BJ (cell line): Measurements from ENCODE around the gene P2RX5. TPM values are rescaled to one million over a fixed set of nuclear protein-coding genes. Genes with fewer than 3 reads are reported as not detected.

Source experiments
- CTCF ChIA-PET: fragments of 350-600 bp; formaldehyde crosslinking; extraction: SDS; loops from one replicate; lab custom pipeline; 2021; ENCODE audit warnings: antibody characterized with exemption, inconsistent platforms; lab: Yijun Ruan, JAX
- POLR2A ChIA-PET: fragments of 300-600 bp; sonication (Branson Sonifier 250); formaldehyde crosslinking; extraction: SDS; loops from one replicate; lab custom pipeline; 2021; ENCODE audit warnings: antibody characterized with exemption; lab: Charles Lee
- DNase-seq: peaks from one replicate; pipeline ENCODE4 v3.0.0-alpha.2; 2011; ENCODE audit warnings: low read depth
- H3K27me3 ChIP-seq: 2 replicates; pipeline ENCODE4 v1.6.0; 2011; ENCODE audit warnings: low read length; ENCODE audit not compliant: control insufficient read depth, insufficient read depth
- H3K36me3 ChIP-seq: 2 replicates; pipeline ENCODE4 v1.5.1; 2011; ENCODE audit warnings: low read length; ENCODE audit not compliant: control insufficient read depth, insufficient read depth
- H3K4me3 ChIP-seq: 2 replicates; pipeline ENCODE4 v1.5.1; 2011; ENCODE audit warnings: low read depth, mild to moderate bottlenecking, control low read depth, low read length
- polyA minus RNA-seq: library from RNA; depleted of rRNA, polyadenylated mRNA; stranded (reverse); fragments of >200 nt; gene quantifications from 2 replicates; pipeline ENCODE4 v1.2.3, GENCODE V29; 2011; rRNA and poly(A)+ RNA removed
- polyA plus RNA-seq: library from polyadenylated mRNA; depleted of rRNA; stranded (reverse); fragments of >200 nt; gene quantifications from 2 replicates; pipeline ENCODE4 v1.2.3, GENCODE V29; 2011; rRNA removed
- TF ChIP-seq, protein P1 (sequence below): IDR thresholded peaks from 2 replicates; pipeline ENCODE4 v1.5.1; 2011; ENCODE audit warnings: low read depth, mild to moderate bottlenecking, control low read depth, inconsistent platforms, low read length, moderate library complexity; ENCODE audit not compliant: insufficient read depth

The P2RX5 gene, protein sequence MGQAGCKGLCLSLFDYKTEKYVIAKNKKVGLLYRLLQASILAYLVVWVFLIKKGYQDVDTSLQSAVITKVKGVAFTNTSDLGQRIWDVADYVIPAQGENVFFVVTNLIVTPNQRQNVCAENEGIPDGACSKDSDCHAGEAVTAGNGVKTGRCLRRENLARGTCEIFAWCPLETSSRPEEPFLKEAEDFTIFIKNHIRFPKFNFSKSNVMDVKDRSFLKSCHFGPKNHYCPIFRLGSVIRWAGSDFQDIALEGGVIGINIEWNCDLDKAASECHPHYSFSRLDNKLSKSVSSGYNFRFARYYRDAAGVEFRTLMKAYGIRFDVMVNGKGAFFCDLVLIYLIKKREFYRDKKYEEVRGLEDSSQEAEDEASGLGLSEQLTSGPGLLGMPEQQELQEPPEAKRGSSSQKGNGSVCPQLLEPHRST
- polyA plus RNA-seq: 5.0 and 6.5 TPM in 2 replicates
- 3.7 and 5.6 TPM in 2 replicates for polyA minus RNA-seq

DNA sequence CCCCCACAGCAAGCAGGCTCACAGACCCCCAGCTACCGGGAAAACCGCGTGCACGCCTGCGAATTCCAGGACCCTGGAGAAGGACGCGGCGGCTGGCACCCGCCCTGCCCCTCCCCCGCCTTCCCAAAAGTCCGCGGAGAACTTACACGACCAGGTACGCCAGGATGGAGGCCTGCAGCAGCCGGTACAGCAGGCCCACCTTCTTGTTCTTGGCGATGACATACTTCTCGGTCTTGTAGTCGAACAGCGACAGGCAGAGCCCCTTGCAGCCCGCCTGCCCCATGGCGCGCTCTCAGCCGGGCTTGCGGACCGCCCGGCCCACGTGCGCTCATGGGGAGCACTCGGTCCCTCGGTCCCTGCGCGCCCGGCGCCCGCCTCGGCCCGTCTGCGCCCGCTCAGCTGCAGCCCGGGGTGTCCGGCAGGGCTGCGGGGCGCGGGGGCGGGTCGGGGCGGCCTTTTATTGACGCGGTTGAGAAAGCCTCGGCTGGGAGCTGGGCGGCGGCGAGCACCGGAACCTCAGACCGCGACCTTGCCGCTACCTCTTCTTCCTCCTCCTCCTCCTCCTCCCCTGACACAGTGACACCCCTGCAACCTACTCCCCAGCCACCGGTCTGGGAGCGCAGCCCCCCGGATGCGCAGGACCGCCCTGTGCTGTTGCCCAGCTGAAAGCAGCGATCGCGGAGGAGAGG is at the start of gene P2RX5:
TSS of gene P2RX5 (minus strand) at position 433 of the 689 bp plus-strand sequence. CDS start at position 283, 150 bp downstream.
- Histone ChIP-seq H3K4me3 (peak within 1 kb of the TSS; percentile 58), H3K27me3 (peaks cover 2% of the 10 kb centered on the region; the same call in 1 of the 2 replicates), H3K36me3 (no peaks in the 10 kb centered on the region)
- TF ChIP-seq, protein P1, sequence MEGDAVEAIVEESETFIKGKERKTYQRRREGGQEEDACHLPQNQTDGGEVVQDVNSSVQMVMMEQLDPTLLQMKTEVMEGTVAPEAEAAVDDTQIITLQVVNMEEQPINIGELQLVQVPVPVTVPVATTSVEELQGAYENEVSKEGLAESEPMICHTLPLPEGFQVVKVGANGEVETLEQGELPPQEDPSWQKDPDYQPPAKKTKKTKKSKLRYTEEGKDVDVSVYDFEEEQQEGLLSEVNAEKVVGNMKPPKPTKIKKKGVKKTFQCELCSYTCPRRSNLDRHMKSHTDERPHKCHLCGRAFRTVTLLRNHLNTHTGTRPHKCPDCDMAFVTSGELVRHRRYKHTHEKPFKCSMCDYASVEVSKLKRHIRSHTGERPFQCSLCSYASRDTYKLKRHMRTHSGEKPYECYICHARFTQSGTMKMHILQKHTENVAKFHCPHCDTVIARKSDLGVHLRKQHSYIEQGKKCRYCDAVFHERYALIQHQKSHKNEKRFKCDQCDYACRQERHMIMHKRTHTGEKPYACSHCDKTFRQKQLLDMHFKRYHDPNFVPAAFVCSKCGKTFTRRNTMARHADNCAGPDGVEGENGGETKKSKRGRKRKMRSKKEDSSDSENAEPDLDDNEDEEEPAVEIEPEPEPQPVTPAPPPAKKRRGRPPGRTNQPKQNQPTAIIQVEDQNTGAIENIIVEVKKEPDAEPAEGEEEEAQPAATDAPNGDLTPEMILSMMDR: no peak
- ChIA-PET CTCF (interaction anchor here (0.7 to 4.2 kb wide), 6 partner anchors 11 to 201 kb away, joined by 3 to 26 read pairs (median 3); no protein-coding TSS in a partner anchor), POLR2A (no interaction called here)
- DNase-seq: no peak

GRCh38 chr17:3745071-3745470 is 49.1 kb upstream of the P2RX5 start:
- TF ChIP-seq, protein P1: no peak
- no peaks in the 10 kb centered on the region for H3K27me3 ChIP-seq
- no peaks in the 10 kb centered on the region for H3K36me3 ChIP-seq
- POLR2A ChIA-PET: no interaction called here
- H3K4me3 ChIP-seq: no peak overlapping the region
- CTCF ChIA-PET: no interaction called here
- no peak for DNase-seq

GRCh38 chr17:3744014-3744413 is 48.1 kb upstream of the P2RX5 start:
- no peak for DNase-seq
- CTCF ChIA-PET: no interaction called here
- no peaks in the 10 kb centered on the region for H3K27me3 ChIP-seq
- POLR2A ChIA-PET: no interaction called here
- no peak overlapping the region for H3K4me3 ChIP-seq
- TF ChIP-seq, protein P1: no peak
- H3K36me3 ChIP-seq: no peaks in the 10 kb centered on the region

DNA sequence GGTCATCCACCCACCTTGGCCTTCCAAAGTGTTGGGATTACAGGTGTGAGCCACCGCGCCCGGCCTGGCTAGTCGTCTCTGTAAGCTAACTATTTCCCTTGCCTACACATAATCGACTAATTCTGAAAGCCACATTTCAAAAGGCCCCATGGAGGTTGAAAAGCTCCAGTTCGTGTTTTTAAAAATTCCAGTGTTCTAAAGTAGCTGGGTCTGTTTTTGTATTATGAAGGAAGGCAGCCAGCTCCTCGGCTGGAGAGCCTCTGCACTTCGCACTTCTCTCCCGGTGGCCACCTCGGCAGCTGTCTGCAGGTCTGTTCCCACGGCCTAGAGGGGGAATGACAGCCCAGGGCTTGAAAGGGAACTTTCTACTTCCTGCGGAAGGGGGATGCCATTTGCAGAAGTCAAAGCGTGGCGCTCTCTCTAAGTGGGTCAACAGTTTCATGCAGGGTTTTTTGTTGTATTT is 44.7 kb upstream of the P2RX5 start:
- ChIA-PET POLR2A (no interaction called here), CTCF (interaction anchor here (0.9 to 10.2 kb wide), 3 partner anchors 77 to 174 kb away, joined by 3 to 160 read pairs (median 3); no protein-coding TSS in a partner anchor)
- TF ChIP-seq, protein P1: no peak
- no peak for DNase-seq
- Histone ChIP-seq H3K27me3 (no peaks in the 10 kb centered on the region), H3K4me3 (no peak overlapping the region), H3K36me3 (no peaks in the 10 kb centered on the region)
